PC-3 (cell line): ENCODE results near the gene KCNH8.

Experiments
- CTCF ChIP-seq: fragments of 300-600 bp; sonication (generic); conservative IDR thresholded peaks from 2 replicates; pipeline ENCODE4 v1.5.1; 2017; ENCODE audit warnings: antibody characterized with exemption, low read depth, mild to moderate bottlenecking, low read length
- EZH2 ChIP-seq: fragments of 300-600 bp; sonication (generic); IDR thresholded peaks from one replicate; pipeline ENCODE4 v1.6.1; 2017; ENCODE audit warnings: antibody characterized with exemption, mild to moderate bottlenecking, low read length; ENCODE audit not compliant: unreplicated experiment

DNA sequence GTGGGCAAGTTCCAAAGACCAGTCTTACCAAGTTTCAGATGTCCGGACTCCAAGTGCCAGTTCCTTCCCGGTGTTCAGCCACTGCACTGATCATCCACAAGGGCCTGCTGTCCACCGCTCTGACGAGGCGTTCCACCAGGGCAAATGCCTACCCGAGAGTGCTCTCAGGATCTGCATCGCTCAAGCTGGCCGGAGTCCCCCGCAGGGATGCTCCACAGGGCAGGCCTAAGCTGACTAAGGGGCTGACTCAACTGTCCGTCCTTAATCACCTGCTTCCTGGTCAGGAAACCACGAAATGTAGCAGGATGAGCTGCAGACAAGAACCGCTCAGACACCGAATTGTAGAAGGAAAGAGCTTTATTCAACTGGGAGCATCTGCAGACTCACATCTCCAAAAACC lies 341.6 kb downstream of the KCNH8 start:
- TF ChIP-seq CTCF (no peak), EZH2 (no peak)
